Ishikawa (cell line): ENCODE data around the gene PRKAR2A.

Source experiments
- CEBPB ChIP-seq: IDR thresholded peaks from 2 replicates; pipeline ENCODE4 v1.6.1; 2012
- CREB1 ChIP-seq: IDR thresholded peaks from 2 replicates; pipeline ENCODE4 v1.6.1; 2012; ENCODE audit warnings: low read depth
- EGR1 ChIP-seq: IDR thresholded peaks from 2 replicates; pipeline ENCODE4 v1.6.1; 2012
- EP300 ChIP-seq: IDR thresholded peaks from 2 replicates; pipeline ENCODE4 v1.6.1; 2012; ENCODE audit warnings: borderline replicate concordance
- FOXM1 ChIP-seq: IDR thresholded peaks from 2 replicates; pipeline ENCODE4 v1.6.1; 2012; ENCODE audit warnings: low read depth, borderline replicate concordance
- NFIC ChIP-seq: IDR thresholded peaks from 2 replicates; pipeline ENCODE4 v1.6.1; 2012
- RAD21 ChIP-seq: IDR thresholded peaks from 2 replicates; pipeline ENCODE4 v1.6.1; 2012; ENCODE audit warnings: low read depth
- REST ChIP-seq: IDR thresholded peaks from 2 replicates; pipeline ENCODE4 v1.6.1; 2012; ENCODE audit warnings: low read depth, mild to moderate bottlenecking
- TAF1 ChIP-seq: IDR thresholded peaks from 2 replicates; pipeline ENCODE4 v1.6.1; 2012; ENCODE audit warnings: low read depth, mild to moderate bottlenecking
- TCF12 ChIP-seq: IDR thresholded peaks from 2 replicates; pipeline ENCODE4 v1.6.1; 2012; ENCODE audit warnings: low read depth
- TEAD4 ChIP-seq: IDR thresholded peaks from 2 replicates; pipeline ENCODE4 v1.6.1; 2012
- YY1 ChIP-seq: IDR thresholded peaks from 2 replicates; pipeline ENCODE4 v1.6.1; 2012; ENCODE audit warnings: low read depth
- ZBTB7A ChIP-seq: IDR thresholded peaks from 2 replicates; pipeline ENCODE4 v1.6.1; 2012; ENCODE audit warnings: low read depth
- TF ChIP-seq, protein P1 (sequence below): IDR thresholded peaks from 2 replicates; pipeline ENCODE4 v1.6.1; 2012
- TF ChIP-seq, protein P2 (sequence below): IDR thresholded peaks from 2 replicates; pipeline ENCODE4 v1.6.1; 2012

PRKAR2A gene

GRCh38 chr3:48852151-48852550, 4.5 kb upstream of the PRKAR2A start:
- TF ChIP-seq CEBPB (no peak), TEAD4 (no peak), CREB1 (no peak), EP300 (no peak), TAF1 (no peak), NFIC (no peak), RAD21 (no peak), FOXM1 (no peak), EGR1 (no peak), TCF12 (no peak), ZBTB7A (no peak), REST (no peak), YY1 (no peak)
- TF ChIP-seq, protein P1, sequence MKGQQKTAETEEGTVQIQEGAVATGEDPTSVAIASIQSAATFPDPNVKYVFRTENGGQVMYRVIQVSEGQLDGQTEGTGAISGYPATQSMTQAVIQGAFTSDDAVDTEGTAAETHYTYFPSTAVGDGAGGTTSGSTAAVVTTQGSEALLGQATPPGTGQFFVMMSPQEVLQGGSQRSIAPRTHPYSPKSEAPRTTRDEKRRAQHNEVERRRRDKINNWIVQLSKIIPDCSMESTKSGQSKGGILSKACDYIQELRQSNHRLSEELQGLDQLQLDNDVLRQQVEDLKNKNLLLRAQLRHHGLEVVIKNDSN: no peak
- TF ChIP-seq, protein P2, sequence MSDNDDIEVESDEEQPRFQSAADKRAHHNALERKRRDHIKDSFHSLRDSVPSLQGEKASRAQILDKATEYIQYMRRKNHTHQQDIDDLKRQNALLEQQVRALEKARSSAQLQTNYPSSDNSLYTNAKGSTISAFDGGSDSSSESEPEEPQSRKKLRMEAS: no peak

GRCh38 chr3:48851407-48851806, 3.7 kb upstream of the PRKAR2A start:
- no peak for TF ChIP-seq ZBTB7A
- no peak for TF ChIP-seq CEBPB
- TF ChIP-seq FOXM1: no peak
- no peak for TF ChIP-seq REST
- TF ChIP-seq, protein P2: no peak
- TF ChIP-seq EP300: no peak

DNA sequence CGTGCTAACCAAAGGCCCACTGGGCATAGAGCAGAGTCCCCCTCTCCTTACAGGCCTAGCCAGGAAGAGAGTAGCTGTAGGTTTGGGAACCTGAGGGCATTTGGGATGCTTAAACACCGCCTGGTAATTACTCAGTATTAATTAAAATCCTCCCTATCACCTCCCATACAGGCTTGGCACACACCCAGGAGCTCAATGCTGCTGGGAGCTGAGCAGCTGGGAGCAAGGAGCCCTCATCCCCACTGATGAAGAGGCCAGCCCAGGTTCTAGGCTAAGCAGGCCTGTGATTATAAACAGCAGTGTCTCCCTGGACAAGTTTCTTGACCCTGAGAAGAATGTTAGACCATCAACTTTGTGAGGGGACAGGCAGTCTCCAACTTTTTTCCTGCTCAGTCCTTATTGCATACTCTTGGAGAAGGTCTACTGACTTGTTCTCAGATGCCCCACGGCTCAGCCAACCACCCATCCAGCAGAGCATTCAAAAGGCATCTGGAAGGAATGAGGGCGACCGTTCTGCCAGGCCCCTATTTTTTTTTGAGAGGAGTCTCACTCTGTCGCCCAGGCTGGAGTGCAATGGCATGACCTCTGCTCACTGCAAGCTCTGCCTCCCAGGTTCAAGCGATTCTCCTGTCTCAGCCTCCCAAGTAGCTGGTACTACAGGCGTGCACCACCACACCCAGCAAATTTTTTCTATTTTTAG, 1.3 kb upstream of the PRKAR2A start:
- TF ChIP-seq REST (no peak), CREB1 (no peak), YY1 (no peak), RAD21 (no peak), TEAD4 (no peak), EP300 (no peak)

DNA sequence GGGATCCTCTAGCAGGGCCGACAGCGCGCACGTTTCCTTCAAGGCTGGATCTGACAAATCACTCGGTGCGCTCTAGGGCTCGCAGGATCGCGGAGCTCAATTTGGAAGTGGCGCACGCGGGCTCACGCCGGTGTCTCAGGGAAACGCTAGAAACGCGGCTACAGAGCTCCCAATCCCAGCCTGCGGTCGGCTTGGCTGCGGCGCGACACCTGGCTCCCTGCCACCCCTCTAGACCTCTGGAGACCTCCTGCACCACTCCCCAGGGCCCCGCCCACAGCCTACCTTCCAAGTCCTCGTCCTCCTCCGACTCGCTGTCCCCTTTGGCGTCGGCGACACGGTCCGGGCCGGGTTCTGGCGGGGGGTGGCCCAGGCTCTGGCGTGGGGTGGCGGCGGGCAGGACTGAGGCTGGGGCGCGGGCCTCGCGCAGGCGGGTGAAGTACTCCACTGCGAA, 596 bp downstream of the PRKAR2A start:
- no peak for TF ChIP-seq REST
- TF ChIP-seq EP300: no peak; the same call in 1 of the 2 replicates
- no peak for TF ChIP-seq EGR1
- no peak for TF ChIP-seq ZBTB7A
- no peak for TF ChIP-seq TEAD4
- peak; percentile 62 for TF ChIP-seq NFIC
- TF ChIP-seq CREB1: no peak
- TF ChIP-seq, protein P2: peak; percentile 81
- TF ChIP-seq YY1: no peak
- TF ChIP-seq TCF12: peak; percentile 48; the same call in 1 of the 2 replicates
- TF ChIP-seq, protein P1: no peak
- TF ChIP-seq CEBPB: no peak
- no peak; the same call in 1 of the 2 replicates for TF ChIP-seq TAF1
- TF ChIP-seq RAD21: no peak
